Stimulated activated naive CD8-positive, alpha-beta T cell treated with anti-CD3 and anti-CD28 coated beads, Interleukin-15, Interleukin-2, amounts not matched to agents 100 U/mL and 50 U/mL, for 24 hours (primary cell): ENCODE data around the gene AKT2.

Experiments used
- ATAC-seq: fragments of 150-1000 bp; cut with Tn5 transposase; one replicate; pipeline ENCODE4 v1.10.0; 2021
- DNase-seq: peaks from one replicate; pipeline ENCODE4 v3.0.0; 2021

The AKT2 gene

DNA sequence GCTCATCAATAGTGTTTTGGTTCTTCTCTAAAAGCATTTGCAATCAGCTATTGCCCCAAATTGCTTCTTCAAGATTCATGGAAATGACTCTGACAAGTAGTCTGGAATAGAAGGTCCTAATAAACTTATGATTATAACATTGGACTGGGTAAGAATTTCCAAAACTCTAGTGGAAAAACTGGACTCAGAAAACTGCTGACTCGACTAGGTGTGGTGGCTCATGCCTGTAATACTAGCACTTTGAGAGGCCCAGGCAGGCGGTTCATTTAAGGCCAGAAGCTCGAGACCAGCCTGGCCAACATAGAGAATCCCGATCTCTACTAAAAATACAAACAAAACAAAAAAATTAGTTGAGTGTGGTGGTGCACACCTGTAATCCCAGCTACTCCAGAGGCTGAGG lies 15.5 kb upstream of the AKT2 start:
- ATAC-seq (no peak), DNase-seq (no peak)

DNA sequence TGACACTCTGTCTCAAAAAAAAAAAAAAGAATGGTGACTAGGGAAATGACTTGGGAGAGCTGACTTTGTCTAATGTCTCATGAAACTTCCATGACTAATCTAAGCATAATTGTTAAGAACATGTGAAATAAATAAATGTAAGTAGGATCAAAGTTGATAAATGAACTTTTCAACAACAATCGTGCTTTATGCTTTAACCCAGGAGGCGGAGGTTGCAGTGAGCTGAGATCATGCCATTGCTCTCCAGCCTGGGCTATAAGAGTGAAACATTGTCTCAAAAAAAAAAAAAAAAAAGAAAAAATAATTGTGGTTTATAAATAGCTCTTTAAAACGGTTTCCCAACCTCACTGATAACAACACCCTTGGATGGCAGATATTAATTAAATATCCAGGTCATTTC lies 12.9 kb upstream of the AKT2 start:
- ATAC-seq (no peak), DNase-seq (no peak)

DNA sequence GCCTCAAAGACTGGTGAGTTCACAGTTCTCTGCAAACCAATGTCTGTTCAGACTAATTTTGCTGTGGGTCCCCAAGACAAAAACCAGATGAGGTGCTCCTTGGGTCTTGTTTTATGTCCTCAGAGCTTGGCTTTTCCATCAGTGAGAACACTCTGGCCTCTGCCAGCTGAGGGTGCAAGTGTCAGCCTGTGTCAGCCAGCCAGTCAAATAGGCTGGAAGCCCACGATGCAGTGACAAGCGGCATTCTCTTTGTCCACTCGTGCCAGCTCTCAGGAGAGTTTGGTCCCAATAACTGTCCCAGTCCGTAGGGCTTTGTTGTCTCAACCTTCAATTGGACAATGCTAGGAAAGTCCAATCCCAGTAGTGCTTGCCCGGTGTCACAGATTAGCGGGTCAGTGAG lies 9.4 kb upstream of the AKT2 start:
- DNase-seq, result no peak
- ATAC-seq, result no peak

DNA sequence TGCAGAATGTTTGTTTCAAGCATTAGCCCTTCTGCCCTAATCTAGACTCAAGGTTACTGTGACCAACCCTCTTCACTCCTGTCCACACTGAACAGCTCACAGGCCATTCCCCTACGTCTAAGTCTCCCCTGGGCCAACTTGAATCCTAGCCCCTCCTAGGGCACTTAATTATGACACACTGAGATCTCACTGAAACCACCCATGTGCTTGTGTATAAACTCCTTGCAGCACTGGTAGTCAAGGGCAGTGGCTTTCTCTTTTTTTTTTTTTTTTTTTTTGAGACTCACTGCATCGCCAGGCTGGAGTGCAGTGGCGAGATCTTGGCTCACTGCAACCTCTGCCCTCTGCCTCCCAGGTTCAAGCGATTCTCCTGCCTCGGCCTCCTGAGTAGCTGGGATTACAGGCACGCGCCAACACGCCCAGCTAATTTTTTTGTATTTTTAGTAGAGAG lies 1.9 kb upstream of the AKT2 start:
- ATAC-seq (no peak), DNase-seq (no peak)

DNA sequence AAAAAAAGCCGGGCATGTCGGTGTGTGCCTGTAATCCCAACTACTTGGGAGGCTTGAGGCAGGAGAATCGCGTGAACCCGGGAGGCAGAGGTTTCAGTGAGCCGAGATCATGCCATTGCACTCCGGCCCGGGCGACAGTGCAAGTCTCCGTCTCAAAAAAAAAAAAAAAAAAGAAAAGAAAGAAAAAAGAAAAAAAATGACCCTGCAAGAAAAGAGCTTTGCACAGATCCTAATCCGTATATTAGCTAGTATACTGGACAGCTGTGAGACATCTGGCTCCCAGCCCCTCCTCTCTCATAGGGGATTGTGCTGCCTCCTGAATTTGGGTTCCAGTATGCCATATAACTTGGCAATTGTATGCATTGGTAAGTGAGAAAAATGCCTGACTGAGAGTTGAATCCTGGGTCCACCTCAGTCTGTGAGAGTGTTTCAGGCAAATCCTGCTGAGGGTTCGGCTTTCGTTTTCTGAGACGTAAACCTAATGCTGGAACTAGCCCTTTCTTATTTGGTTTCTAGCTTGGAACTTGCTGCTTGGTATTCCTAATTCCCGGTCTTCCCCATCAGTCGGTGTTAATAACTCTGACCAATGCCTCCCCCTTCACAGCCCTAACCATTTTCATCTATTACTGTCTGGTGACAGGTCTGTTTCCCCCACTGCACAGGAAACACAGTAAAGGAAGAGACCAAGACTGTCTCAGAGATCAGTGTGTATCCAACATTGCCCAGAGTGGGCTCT lies 1.3 kb upstream of the AKT2 start:
- ATAC-seq, result no peak
- DNase-seq, result no peak

DNA sequence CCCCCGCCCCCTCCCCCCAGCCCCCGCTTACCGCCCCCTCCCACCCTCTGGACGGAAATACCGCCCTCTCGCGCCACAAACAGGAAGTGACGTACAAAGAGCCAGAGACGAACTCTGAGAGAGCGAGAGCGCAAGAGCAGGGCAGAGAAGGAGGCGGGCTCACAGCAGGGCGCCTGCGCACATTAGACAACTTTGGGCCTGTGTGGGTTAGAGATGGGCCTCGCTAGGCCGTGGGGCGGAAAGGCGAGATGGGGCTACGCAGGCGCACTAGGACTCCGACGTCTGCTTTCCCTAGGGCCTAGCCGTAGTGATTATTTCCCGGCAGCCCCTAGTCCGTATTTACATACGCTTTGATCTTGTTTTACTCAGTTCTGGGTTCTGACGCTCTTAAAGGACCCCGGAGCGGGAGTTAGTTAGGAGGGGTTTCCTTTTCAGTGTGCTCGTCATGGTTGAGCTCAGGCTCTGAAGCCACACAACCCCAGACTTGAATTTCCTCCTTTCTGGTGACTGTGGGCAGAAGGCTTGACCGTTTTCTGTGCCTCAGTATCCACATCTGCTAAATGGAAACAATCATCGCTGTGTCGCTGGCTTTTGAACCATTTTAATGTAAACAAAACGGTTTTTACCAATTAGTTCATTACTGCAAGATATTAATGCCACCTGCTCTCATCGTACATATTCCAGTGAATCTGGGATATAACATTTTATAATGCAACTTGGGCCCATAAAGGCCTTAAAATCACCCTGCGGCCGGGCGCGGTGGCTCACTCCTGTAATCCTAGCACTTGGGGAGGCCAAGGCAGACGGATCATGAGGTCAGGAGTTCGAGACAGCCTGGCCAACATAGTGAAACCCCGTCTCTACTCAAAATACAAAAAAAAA lies 449 bp upstream of the AKT2 start:
- peak; percentile 97 for DNase-seq
- peak; percentile 91 for ATAC-seq

DNA sequence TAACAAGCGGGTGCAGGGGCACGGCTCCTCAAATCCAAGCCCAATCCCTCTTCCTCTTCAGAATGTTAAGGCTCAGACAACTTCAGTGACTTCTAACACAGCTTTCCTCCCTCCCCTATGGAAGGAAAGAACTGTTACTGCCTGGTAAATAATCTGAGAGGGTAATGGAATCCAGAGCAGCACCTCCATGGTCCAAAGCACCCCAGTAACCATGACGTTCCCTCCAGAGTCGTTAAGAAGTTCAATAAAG lies 969 bp downstream of the AKT2 start:
- no peak for DNase-seq
- ATAC-seq, result no peak

DNA sequence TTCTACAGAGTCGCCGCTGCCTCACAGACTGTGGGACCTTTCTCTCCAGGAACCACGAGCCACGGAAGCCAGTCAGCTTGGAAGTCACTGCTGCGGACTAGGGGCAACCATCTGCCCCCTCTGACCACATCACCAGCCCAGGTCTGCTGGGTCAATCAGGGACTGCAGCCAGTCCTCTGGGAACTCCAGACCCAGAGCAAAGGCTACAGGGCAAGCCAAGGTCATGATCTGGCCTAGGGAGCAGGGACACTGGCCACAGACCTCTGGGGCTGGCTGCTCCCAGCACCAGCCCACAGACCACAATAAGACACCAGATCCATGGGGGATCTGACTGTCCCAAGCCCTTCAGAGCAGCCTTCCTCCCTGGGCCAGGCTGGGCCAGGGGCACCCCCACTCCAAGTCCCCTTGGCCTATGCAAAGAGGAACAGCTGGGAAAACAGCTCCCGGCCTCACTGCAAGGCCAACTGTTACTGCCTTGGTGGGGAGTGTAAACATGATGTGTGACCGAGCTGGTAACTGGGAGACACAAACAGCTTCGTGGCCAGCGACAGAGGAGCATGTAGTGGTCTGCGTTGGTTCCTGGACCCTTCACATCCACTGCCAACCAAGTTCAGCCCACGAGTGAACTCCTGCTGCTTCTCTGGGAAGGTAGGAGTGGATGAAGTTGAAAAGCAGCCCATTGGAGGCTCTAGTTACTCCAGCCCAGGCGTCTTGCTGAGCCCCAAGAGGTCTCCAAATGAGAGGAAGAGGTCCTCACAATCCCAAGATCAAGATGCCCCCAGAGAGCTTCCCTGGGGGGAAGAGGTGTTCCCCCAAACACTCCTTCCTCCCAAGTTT lies 1.5 kb downstream of the AKT2 start:
- no peak for DNase-seq
- no peak for ATAC-seq

DNA sequence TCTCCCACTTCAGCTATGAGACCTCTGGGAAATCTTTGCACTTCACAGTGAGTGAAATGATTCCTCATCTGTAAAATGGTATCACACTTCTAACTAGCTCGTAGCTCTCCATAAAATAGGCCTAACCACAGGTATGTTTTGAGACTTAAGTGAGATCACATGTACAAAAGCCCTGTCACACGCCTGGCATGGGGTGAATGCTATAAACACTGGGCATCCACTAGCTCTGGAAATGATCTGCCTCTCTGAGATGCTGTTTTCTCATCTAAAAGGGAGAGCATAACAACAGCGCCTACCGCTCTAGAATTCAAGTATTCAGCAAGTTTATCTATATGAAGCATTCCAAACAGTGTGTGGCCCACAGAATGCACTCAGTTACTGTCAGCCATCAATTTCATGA lies 2.2 kb downstream of the AKT2 start:
- no peak for ATAC-seq
- no peak for DNase-seq

DNA sequence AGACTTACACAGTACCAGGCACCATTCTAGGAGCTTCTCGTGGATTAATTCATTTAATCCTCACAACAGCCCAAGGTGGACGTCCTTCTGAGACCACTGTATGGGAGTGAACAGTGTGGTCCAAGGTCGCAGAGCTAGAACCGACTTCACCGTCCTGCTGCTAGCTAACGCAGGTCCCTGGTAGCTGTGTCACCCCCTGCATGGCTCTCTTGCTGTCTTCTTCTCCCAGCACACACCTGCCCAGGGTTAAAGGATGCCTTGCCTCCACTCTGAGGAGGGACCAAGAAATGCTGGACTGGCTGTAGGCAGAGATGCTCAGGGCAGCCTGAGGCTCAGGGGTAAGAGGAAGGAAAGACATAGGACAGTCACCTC lies 3.0 kb downstream of the AKT2 start:
- DNase-seq, result no peak
- ATAC-seq, result no peak

DNA sequence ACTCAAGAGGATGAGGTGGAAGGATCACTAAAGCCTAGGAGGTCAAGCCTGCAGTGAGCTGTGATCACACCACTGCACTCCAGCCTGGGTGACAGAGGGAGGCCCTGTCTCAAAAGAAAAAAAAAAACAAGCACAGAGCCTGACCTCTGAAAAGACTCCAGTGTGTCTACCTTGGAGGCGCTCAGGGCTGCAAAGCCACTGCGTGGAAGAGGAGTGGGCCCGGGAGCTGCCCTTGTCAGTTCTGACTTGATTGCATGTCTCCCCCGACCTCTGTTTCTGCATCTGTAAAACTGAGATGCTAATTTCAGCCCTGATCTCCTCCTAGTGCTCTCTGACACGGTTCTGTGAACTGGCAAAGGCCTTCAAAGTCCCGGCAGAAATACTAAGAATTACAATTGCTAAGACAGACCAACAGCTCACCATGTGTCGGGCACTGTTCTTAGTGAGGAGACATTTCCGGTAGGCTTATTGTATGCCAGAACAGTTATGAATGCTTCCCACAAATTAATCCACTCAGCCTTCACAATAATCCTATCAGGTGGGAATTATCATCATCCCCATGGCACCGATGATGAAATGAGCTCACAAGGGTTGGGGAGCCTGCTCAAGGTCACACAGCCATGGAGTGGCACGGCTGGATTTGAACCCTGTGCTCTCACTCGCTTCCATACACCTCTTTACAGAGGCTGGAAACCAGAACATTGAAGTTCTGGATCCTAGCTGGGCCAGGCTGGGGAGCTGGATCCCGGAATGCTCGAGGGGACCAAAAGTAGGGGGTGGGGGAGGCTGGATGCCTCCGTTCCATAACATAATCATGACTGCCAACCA lies 3.5 kb downstream of the AKT2 start:
- DNase-seq (no peak), ATAC-seq (no peak)

DNA sequence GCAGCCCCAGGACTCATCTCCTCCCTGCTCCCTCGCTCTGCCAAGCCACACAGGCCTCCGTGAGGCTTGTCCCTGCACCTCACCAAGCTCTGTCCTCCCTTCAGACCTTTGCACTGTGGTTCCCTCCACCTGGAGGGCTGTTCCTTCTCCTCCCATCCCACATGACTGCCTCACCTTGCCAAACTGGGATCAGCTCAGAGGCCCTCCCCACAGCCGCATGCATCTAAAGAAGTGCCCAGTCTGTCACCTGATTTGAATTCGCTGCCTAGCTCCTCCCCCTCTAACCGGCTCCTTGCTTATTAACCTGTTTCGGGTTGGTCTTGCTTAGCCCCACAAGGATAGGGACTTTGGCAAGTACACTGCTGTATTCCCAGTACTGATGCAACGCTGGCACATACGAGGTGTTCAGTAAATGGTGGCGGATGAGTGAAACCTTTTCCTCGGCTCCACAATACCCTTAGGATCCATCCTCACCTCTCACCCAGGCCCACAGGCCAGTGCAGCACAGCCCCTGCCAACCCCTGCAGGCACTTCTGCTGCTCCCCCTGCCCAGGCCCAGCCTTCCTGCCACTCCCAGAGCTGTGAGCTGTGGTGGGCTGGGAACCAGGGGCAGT lies 4.4 kb downstream of the AKT2 start:
- no peak for DNase-seq
- ATAC-seq, result no peak

DNA sequence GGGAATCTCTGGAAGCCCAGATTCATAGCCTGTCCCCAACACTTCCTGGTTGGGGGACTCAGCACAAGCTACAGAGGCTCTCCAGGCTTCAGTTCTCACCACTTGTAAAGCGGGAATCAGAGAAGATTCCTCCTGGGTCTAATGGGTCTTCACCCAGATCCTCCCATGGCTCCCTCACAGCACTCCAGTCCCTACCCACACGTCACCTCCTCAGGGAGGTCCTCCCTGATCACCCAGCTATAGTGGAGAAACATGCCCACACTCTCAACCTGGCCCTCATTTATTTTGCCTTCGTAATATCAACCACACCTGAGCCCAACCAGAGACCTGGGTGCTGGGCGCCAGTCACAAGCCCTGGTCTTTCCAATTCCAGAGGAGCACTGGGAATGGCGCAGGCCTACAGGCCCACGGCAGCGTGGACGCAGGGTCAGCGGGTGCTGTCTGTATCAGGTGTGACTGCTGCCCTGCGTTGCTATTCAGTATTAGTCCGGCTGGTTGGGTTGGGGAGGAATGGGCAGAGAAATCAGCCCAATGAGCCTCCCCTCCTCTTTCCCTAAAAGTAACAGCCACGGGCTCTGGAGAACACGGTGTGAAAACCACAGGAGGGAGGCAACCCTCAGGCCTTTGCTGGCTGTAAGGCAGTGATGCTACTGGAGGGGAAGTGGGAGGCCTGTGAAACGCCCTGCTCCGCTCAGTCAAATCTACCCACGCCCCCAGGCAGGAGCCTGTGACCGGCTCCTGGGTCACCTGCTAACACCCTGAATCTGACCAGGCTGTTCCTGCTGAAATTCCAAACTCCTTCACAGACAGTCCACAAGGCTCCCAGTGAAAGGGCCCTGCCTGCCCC lies 5.2 kb downstream of the AKT2 start:
- peak; percentile 20 for DNase-seq
- ATAC-seq, result no peak

DNA sequence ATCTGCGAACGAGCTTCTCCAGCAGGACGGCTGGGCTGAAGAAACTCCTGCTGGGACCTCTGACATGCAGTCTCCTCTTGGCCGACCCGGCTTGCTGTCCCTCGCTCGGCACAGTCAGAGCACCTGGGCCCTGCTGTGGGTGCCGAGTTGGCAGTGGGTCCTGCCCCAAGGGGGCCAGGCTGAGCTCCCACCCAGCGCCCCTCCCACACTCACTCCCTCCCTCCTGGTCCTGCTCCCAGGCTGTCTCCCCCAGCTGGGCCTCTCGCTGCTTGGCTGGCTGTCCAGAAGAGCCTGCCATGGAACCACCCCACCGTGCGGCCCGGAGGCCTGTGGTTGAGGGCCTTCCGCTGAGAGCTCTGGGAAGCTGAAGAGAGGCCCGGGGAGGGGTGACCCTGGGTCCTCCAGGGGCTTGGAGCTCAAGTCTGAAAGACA lies 6.0 kb downstream of the AKT2 start:
- DNase-seq, result no peak
- no peak for ATAC-seq

DNA sequence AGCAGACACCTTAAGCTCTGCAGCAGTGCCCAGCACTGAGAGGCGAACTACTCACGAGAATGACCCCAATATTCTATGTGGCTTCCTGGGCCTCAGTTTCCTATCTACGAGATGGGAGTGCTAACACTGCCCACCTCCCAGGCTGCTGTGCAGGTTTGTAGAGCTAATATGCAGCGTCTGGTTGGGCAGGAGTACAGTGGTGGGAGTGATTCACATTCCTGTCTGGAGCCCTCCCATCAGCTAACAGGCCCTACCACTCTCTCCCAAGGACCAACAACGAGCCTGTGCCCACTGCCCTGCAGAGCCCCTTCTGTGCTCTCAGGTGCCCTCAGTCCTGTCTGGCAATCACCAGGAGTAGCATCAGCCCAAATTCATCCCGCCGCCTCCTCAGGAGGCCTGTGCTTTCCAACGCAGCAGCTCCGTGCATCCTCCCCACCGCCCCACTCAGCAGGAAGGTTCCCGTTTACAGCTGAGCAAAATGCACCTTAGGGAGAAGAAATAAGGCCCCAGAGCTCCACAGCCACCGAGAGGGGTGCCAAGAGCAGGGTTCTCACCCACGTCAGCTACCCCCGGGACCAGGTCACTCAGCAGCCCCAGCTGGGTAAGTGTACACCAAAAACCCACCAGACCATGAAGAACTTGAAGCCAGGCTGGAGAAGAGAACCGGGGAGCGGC lies 6.6 kb downstream of the AKT2 start:
- ATAC-seq (no peak), DNase-seq (no peak)

DNA sequence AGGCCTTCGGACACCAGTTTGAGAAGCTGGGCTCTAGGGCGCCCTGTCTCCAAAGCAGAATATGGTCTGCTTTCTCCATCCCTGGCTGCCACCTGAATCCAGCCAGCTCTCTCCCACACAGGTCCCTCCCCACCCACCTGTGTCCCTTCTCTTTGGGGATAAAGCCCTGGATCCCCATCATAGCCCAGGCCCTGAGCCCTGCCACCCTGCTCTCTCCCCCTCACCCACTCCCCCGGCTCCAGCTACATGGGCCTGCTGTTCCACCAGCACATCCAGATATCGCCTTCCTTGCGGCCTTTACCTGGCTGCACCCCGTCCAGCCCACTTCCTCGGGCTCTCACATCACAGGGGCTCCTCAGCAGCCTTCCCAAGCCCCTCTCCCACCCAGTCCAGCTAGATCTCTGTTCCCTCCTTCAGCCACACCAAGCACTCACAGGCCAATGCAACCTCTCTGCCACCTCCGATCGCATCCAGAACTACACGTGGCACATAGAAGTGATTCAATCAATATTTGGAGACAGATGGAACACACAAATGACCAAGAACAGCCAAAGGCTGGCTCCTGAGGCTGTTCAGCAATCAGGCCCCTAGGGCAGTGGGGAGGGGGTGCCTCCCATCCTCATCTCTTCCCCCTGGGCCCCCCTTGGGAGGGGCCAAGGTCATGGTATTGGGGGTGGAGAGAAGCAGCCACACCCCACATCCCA lies 7.6 kb downstream of the AKT2 start:
- no peak for ATAC-seq
- no peak for DNase-seq

DNA sequence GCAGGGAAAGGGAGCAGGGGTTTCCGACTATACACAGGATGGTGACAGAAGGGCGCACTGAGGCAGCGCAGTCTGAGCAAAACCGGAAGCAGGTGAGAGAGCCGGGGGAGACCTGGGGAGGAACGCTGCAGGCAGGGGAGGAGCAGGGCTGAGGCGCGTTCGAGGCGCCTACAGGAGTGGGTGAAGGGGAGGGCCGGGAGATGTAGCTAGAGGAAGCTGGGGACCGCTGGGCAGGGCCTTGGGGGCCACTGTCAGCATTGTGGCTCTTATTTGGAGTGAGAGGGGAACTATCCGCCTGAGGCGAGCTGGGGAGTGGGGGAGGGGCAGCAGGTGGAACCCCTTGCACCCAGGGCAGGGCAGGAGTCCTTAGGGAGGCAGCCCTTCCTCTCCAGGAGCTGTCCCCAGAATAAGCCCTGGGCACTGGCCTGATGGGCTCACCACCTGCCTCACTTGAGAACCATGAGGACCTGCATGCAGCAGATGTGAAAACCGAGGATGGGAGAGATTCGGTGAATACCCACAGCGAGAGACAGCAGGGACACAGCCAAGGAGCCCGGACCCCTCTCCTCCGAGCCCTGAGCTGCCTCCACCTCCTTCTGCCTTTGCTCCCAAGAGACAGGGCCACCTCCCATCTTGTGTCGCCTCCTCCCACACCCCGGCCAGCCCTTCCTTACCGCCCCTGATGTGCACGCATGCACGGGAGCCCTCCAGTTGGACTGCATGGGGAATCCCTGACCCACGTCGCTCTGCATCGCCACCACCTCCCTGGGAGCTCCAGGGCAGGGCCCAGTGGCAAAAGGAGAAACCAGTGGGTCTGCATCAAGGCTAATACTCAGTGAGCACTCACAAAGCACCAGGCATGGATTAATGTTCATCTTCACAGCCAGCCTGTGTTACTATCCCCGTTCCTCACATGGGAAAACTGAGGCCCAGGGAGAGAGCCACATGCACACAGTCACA lies 10.3 kb downstream of the AKT2 start:
- peak; percentile 47 for DNase-seq

More for the DNA sequence above, 10.3 kb downstream of the AKT2 start:
- peak; percentile 66 for ATAC-seq
